Measurements from ENCODE around the gene BORCS5. TPM values are rescaled to one million over a fixed set of nuclear protein-coding genes. Genes with fewer than 3 reads are reported as not detected.

BORCS5 gene
- total RNA-seq, 2 experiments from 2014 or later, result 35.5 to 38.3 TPM

GRCh38 chr12:12513416-12514006 lies 156.6 kb downstream of the BORCS5 start:
- DNase-seq, result no peak
- ATAC-seq, result no peak
- H3K4me1 Mint-ChIP-seq, result peaks cover 18% of the 10 kb centered on the region
- H3K9me3 Mint-ChIP-seq (ENCODE audit: low read depth), result no peaks in the 10 kb centered on the region
- CTCF ChIA-PET, result no interaction called here
- no peaks in the 10 kb centered on the region for H3K27me3 Mint-ChIP-seq
- H3K36me3 Mint-ChIP-seq, result peaks cover 33% of the 10 kb centered on the region
- H3K27ac Mint-ChIP-seq, result no peak overlapping the region
- H3K4me3 Mint-ChIP-seq, result no peak overlapping the region

GRCh38 chr12:12518464-12518845 lies 161.6 kb downstream of the BORCS5 start:
- ATAC-seq, result no peak
- no peak for DNase-seq
- peaks cover 16% of the 10 kb centered on the region for H3K4me1 Mint-ChIP-seq
- peaks cover 55% of the 10 kb centered on the region for H3K36me3 Mint-ChIP-seq
- no peaks in the 10 kb centered on the region for H3K9me3 Mint-ChIP-seq (ENCODE audit: low read depth)
- H3K4me3 Mint-ChIP-seq, result no peak overlapping the region
- no peaks in the 10 kb centered on the region for H3K27me3 Mint-ChIP-seq
- CTCF ChIA-PET, result interaction anchor here (1.3 to 1.8 kb wide), 3 partner anchors 10 to 15 kb away, joined by 3 to 6 read pairs (median 3); no protein-coding TSS in a partner anchor
- H3K27ac Mint-ChIP-seq, result no peak overlapping the region

- Mint-ChIP-seq H3K36me3 (peaks cover 50% of the 10 kb centered on the region), H3K4me3 (no peak overlapping the region), H3K27me3 (no peaks in the 10 kb centered on the region), H3K27ac (no peak overlapping the region), H3K4me1 (peaks cover 15% of the 10 kb centered on the region), H3K9me3 (ENCODE audit: low read depth) (no peaks in the 10 kb centered on the region)
- CTCF ChIA-PET, result interaction anchor here (1.2 to 1.8 kb wide), 4 partner anchors 12 to 140 kb away, joined by 3 to 6 read pairs (median 4); no protein-coding TSS in a partner anchor
- ATAC-seq (no peak), DNase-seq (no peak)
These were observed 162.0 kb downstream of the BORCS5 start for GRCh38 chr12:12518919-12519318.

Other genes with a start within 250 kb of the BORCS5 start
- gene LRP6, start 90.0 kb upstream of the BORCS5 start, total RNA-seq, result under 1 TPM in 1 of 2 experiments, not detected in 1; 0.28 TPM
- under 1 TPM in 1 of 2 experiments, not detected in 1; 0.14 TPM for gene MANSC1, start 6.8 kb upstream of the BORCS5 start, total RNA-seq
- gene DUSP16, start 205.8 kb downstream of the BORCS5 start, total RNA-seq, result 10 to 100 TPM; 43.0 to 69.0 TPM

Data from activated CD8-positive, alpha-beta memory T cell treated with anti-CD3 and anti-CD28 coated beads, Interleukin-2, amount 10 ng/mL, durations not matched to agents 7 days and 5 days (primary cell).